ENCODE measurements around the gene KIF13A.
A peak's percentile ranks its signal among the peaks of the same experiment; 100 is the strongest.
"Not testable (repeated sequence)": the region's sequence is repeated elsewhere in the genome, so short reads cannot be mapped to it uniquely, and the experiment has no call there.

Gene KIF13A

GRCh38 chr6:17828149-17828548 is 159.3 kb downstream of the KIF13A start:
- TF ChIP-seq POLR2A (IDR thresholded peaks at IDR 0.05; ENCODE audit: low read depth, low read length) = no peak
- FAIRE-seq (no peak), DNase-seq (ENCODE audit: insufficient read length, low spot score) (no peak)

GRCh38 chr6:17826301-17826700 is 161.1 kb downstream of the KIF13A start:
- no peak for TF ChIP-seq POLR2A (IDR thresholded peaks at IDR 0.05; ENCODE audit: low read depth, low read length)
- DNase-seq (ENCODE audit: insufficient read length, low spot score) (no peak), FAIRE-seq (no peak)

DNA sequence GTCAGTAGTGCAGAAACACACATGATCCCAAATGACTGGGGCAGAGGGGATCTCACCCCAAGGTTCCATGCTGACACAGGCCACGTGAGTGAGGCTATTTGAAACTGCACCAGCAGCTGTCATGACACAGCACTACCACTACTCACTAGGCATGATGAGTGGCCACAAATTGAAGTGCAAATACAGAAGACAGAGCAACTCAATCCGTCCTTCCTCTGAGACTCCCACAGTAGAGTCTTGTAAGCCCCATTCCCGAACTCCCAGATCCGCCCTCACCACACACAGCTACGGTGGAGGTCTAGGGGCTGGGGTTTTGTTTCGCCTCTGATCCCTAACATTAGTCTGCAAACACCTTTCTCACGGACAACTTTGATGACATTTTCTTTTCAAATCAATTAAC is 167.4 kb downstream of the KIF13A start:
- no peak for TF ChIP-seq POLR2A (IDR thresholded peaks at IDR 0.05; ENCODE audit: low read depth, low read length)
- FAIRE-seq (no peak), DNase-seq (ENCODE audit: insufficient read length, low spot score) (no peak)

DNA sequence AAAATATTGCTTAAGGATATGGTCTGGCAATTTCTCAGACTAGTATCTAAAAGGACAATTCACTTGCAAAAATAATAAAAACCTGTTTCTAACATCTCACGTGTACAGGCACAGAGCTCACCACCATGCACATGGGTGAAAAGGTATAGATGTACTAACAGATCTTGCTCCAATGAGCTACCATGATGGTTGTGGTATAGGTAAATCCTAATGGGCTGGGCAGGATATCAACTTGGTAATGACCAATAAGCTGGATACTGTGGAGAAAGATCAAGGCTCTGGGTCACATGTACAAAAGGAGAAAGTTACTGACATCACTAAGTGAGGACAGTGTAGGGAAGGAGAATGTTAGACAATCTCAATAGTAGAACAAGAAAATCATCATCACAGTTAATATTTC is 169.7 kb downstream of the KIF13A start:
- FAIRE-seq (peak; percentile 50), DNase-seq (ENCODE audit: insufficient read length, low spot score) (no peak)
- TF ChIP-seq POLR2A (IDR thresholded peaks at IDR 0.05; ENCODE audit: low read depth, low read length) = no peak

DNA sequence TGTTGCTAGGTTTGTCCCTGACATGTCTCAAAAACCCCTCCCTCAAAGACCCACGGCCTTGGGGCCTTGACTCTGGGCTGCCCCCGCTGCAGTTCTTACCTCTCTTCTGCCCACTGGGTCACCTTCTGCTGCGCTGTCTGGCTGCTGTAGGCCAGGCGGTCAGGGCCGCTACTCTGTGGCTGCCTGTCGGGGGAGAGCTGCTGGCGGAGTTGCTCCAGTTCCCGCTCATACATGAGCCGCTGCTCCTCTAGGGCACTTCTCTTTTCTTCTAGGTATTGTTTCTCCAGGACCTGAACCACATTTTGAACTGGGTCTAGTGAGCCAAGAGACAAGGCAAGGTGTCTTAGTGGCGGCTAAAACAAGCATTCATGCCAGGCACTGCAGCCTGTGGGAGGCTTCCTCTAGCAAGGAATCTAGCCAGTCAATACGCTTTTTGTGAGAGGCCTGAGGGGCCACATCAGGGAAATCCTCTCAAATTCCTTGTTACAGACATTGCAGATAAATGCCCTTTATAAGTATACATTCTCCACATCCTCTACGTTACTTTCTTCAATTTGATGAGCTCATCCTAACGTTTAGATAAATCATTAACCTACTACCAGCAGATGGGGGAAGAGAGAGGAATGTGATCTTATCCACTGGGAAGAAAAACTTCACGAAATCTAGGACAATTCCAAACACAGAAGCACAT is 170.4 kb downstream of the KIF13A start:
- DNase-seq (ENCODE audit: insufficient read length, low spot score) = no peak
- no peak for FAIRE-seq
- no peak for TF ChIP-seq POLR2A (IDR thresholded peaks at IDR 0.05; ENCODE audit: low read depth, low read length)

DNA sequence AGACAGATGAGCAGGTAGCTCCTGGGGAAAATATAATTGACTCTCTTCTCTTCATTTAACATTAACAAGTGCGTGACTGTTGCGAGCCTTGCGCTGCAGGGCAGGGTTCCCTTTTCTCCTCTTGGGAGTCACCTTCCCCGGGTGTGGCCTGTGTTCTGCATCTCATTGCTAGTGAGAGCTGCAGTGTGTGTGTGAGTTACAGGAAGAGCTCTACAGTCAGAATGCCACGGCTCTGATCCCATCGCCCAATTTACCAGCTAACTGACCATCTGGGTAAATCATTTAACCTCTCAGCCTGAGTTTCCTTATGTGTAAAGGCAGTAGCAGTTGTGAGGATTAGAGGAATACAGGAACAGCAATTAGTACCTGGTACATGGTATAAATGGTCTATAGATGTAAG is 173.9 kb downstream of the KIF13A start:
- no peak for DNase-seq (ENCODE audit: insufficient read length, low spot score)
- TF ChIP-seq POLR2A (IDR thresholded peaks at IDR 0.05; ENCODE audit: low read depth, low read length) = no peak
- FAIRE-seq = no peak

GRCh38 chr6:17812311-17812710 is 175.1 kb downstream of the KIF13A start:
- no peak for FAIRE-seq

DNA sequence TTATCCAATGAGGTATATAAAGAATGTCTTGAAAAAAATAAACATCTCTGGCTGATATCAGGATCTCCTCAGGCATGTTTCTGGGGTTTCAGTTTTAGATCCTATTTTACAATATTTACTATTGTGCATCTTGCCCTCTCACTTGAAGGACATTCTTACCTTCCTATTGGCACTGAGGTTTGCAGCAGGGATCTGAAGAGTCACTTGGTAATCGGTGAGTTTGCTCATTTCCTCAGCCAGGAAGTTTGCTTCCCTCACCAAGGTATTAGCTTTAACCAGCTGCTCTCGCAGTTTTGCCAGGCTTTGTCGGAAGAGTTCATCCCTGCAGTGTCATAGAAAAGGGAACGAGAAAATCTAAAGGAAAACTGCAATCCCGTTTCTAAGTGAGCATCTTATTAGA is 178.8 kb downstream of the KIF13A start:
- FAIRE-seq (no peak), DNase-seq (ENCODE audit: insufficient read length, low spot score) (no peak)
- TF ChIP-seq POLR2A (IDR thresholded peaks at IDR 0.05; ENCODE audit: low read depth, low read length) = no peak

More at GRCh38 chr6:17812311-17812710, 175.1 kb downstream of the KIF13A start:
- no peak for DNase-seq (ENCODE audit: insufficient read length, low spot score)
- TF ChIP-seq POLR2A (IDR thresholded peaks at IDR 0.05; ENCODE audit: low read depth, low read length) = no peak

- FAIRE-seq; DNase-seq (ENCODE audit: insufficient read length, low spot score): not testable (repeated sequence)
Measured at GRCh38 chr6:17807431-17807830, 180.0 kb downstream of the KIF13A start.

- FAIRE-seq = no peak
- DNase-seq (ENCODE audit: insufficient read length, low spot score) = no peak
- no peak for TF ChIP-seq POLR2A (IDR thresholded peaks at IDR 0.05; ENCODE audit: low read depth, low read length)
Measured at GRCh38 chr6:17803409-17803808, 184.0 kb downstream of the KIF13A start.

GRCh38 chr6:17798477-17799154 is 188.8 kb downstream of the KIF13A start:
- DNase-seq (ENCODE audit: insufficient read length, low spot score) = no peak
- no peak for TF ChIP-seq POLR2A (IDR thresholded peaks at IDR 0.05; ENCODE audit: low read depth, low read length)
- FAIRE-seq = no peak

DNA sequence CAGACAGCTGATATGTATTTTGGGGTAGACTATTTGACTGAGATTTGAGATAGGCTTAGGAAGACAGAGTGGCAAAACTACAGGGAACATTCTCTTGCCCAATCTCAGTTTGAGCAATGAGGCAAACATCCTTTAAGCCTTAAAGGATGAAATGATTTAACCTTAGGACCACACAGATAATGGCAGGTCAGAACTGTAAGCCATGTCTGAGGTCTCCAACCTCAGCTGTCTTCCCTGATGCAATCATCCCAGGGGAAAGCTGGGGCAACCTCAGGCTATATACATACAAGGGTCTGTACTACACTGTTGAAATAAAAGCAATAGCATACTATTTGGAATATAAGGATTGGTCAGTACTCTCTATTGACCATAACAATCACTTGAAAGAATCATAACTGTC is 196.9 kb downstream of the KIF13A start:
- no peak for DNase-seq (ENCODE audit: insufficient read length, low spot score)
- TF ChIP-seq POLR2A (IDR thresholded peaks at IDR 0.05; ENCODE audit: low read depth, low read length) = no peak
- FAIRE-seq = no peak

GRCh38 chr6:17785094-17785787 is 202.2 kb downstream of the KIF13A start:
- no peak for TF ChIP-seq POLR2A (IDR thresholded peaks at IDR 0.05; ENCODE audit: low read depth, low read length)
- no peak for FAIRE-seq

DNA sequence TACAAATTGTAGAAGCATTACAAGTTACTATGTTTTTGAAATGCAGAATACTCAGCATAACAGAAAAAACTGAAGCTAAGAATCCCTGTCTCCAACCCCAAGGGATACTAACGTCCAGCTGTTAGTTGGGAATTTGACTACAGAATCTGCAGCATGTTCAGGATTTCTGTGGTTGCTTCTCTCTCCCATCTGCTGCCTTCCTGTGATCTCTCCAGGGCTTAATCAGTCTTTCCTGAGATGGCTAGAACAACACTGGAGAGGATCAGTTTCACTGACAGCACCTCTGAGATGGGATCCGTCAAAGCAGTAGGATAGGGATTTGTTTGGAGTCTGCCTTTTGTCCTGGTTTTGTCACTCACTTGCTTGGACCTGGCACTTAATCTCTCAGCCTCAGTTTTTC is 207.4 kb downstream of the KIF13A start:
- TF ChIP-seq POLR2A (IDR thresholded peaks at IDR 0.05; ENCODE audit: low read depth, low read length) = no peak
- DNase-seq (ENCODE audit: insufficient read length, low spot score) = no peak
- no peak for FAIRE-seq

More at GRCh38 chr6:17785094-17785787, 202.2 kb downstream of the KIF13A start:
- DNase-seq (ENCODE audit: insufficient read length, low spot score) = no peak

DNA sequence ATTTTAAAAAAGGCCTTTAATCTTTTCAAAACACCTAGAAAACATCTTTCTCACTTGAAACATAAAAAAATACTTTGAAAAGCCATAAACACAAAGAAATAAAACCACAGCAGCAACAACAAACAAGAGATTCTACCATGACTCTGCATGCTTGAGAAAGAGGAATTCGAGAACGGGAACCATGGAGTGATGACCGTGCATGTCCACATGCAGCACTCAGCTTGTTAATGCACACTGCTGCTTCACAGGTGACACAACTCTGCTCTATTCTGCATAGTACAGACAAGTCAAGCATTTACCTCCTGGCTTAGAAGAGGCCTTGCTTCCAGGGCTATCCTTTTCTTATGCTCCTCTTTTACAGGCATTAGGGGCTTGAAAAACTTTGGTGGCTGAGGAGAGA is 215.8 kb downstream of the KIF13A start:
- no peak for TF ChIP-seq POLR2A (IDR thresholded peaks at IDR 0.05; ENCODE audit: low read depth, low read length)
- DNase-seq (ENCODE audit: insufficient read length, low spot score) (no peak), FAIRE-seq (no peak)
